Measurements from ENCODE around the gene DNAJC18.
A peak's percentile ranks its signal among the peaks of the same experiment; 100 is the strongest.
"Not testable (repeated sequence)": the region's sequence is repeated elsewhere in the genome, so short reads cannot be mapped to it uniquely, and the experiment has no call there.

DNAJC18 gene

DNA sequence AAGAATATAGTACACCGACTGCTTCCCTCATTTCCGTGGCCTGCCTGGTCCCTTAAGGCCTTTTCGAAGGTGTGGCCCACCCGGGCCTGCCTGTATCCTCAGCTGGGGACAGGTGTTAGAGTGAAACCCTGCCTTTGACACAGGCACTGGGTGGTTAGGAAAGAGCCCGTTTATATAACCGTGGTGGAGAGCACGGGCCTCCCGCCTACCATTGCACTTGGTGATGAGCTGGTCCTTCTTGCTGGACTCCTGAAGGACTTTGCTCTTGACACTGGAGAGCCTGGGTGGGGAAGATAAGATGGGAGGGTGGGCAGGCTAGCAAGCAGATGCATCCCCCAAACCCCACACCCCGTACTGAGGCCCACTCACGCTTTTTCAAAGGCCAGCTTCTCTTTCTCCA lies 37.8 kb downstream of the DNAJC18 start:
- DNase-seq, result no peak

DNA sequence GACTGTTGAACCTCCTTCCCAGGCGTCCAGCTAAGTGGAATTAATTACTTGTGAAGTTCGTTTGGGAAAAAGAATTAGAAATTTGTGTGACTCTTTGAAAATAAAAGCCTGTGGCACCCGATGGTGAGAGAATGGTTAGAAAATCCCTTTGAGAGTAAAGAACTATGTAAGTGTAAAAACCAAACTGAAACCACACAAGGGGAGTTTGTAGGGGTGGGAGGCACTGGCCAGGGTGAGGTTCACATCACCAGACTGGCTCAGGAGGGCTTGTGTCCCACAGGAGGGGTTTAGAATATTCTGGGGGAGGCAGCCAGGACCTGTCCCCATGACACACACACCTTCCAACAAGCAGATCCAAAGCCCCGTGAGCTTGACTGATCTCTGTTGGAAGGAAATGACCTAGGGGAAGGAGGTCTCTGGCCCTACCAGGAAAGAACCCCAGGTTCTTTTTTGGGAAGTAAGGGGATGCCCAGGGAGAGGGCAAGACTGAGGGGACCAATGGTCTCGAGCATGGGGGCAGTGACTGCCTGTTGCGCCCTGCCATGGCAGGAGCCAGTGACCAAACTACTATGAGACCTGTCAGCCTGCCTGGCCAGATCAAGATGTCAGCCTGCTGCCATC lies 39.7 kb downstream of the DNAJC18 start:
- no peak for DNase-seq

DNA sequence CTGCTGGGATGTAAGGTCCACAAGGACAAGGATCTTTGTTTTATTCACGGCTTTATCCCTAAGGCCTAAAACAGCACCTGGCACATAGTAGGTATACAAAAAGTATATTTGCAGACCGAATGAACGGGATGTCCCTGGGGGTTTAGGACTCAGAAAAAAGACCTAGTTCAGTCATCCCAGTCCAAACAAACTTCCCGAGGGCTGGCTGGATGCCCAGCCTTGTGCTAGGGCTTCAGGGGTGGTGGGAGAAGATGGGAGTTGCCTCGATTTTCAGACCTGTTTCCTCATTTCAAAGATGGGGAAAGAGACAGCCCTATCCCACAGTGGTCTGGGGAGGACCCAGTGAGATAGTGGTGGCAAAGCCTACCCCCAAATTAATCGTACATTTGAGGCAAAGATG lies 41.4 kb downstream of the DNAJC18 start:
- DNase-seq, result no peak

DNA sequence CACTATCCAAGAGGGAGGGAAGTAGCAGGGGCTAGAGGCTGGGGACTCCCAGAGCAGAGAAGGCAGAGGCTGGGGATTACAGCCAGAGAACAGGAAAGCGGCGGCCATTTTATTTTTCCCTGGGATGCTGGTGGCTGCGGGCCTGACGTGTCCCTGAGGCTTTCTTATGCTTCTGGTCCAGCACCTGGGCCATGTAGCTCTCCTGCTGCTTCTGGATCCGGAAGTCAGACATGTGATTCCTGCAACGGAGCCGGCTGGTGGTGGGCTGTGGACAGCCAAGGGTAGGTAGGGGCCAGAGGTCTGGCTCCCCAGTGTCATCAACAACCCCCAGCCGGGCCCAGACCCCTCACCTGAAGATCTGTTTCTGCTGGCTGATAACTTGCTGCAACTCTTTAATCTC lies 42.6 kb downstream of the DNAJC18 start:
- DNase-seq, result no peak

DNA sequence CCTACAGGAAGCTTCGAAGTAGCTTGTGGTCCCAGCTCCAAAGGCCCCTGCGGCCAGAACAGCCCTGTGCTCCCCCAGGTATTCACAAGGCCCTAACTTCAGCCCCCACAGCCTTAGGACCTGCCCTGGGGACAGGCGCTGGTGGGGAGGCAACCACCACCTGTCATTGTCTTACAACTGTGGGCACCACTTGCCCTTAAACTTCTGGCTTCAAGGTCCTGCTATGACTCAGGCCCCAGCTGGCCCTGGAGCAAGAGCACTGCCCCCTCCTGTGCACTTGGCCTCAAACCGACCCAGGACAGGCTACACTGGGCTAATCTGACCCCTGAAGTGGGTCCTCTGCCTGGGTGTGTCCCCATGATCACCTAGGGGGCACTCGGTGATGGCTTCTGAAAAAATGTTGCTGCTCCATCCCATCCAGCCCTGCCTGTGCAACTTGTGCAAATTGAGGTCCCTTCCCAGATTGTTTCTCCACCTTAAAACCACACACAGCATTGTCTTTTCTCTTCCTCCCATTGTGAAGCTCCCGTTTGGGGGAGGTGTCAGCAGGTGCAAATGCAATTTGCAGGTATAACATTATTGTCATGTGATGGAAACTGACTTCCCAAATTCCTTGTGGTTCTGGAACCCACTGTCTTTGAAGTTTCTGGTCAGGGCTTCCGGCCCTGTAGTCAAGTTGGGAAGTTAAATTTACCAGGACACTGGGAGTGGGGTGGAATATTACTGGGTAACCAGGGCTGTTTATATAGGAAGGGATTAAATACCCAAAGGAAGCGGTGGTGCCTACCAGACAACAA lies 43.3 kb downstream of the DNAJC18 start:
- DNase-seq, result no peak

DNA sequence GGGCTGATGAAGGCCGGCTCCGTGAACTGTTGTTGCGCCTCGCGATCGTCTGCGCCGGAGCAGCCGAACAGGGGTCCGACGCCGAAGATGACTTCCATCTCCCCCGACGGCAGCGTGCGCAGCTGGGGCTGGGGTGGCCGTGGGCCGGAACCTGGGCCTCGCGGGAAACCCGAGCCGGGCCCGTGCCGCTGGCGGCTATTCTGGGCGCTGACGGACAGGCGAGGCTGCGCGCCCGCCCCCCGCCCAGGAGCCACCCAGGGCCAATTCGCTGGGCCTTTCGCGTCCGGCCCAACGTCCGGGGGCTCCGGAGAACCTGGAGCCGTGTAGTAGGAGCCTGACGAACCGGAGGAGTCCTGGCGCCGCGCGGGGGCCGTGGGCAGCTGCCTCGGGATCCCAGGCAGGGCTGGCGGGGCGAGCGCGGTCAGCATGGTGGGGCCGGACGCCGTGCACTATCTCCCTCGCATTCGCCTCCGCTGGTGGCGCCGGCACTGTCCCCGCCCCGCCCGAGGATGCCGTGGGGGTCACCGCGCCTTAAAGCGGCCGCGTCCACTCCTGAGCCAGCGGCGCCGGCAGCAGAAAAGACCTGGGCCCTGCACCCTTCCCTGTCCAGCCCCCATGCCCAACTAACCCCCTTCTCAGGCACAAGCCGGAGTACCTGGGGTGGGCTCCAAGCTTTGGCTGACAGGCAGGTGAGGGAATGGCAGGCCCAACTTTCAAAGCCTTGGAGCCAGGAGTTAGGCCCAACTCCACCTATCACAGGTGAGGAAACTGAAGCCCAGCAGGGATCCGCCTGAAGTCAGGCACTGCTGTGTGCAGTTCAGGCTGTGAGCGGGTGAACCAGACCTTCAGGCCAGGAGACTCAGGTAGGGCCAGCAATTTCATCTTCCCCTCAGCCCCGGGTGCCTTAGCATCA lies 44.4 kb downstream of the DNAJC18 start, which contains the start of gene PROB1:
Gene PROB1 (minus strand): TSS at position 451 of the 913 bp plus-strand sequence. CDS start 23 bp downstream, at position 428.
- no peak for DNase-seq

DNA sequence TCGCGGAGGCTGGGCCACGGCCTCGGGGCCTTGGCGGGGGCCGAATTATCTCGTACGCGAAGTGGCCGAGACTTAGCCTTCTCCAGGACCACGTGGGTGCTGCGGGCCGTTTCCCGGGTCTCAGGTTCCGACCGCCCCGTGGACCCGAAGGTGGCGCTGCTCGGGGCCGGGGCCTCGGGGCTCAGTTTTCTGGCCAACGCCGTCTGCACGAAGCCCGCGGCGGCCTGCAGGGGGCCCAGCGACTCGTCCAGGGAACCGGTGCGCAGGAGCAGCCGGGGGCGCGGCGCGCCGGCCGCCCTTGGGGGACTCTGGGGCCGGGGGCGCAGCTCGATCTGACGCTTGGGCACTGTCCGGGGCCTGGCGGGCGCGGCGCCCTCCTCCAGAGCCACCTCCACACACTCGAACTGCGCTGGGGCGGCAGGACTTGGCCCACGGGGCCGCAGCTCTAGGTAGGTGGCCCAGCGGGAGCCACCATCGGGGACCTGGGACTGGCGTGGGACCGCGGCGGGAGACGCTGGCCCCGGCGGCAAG lies 45.1 kb downstream of the DNAJC18 start:
- peak; percentile 82 for DNase-seq

DNA sequence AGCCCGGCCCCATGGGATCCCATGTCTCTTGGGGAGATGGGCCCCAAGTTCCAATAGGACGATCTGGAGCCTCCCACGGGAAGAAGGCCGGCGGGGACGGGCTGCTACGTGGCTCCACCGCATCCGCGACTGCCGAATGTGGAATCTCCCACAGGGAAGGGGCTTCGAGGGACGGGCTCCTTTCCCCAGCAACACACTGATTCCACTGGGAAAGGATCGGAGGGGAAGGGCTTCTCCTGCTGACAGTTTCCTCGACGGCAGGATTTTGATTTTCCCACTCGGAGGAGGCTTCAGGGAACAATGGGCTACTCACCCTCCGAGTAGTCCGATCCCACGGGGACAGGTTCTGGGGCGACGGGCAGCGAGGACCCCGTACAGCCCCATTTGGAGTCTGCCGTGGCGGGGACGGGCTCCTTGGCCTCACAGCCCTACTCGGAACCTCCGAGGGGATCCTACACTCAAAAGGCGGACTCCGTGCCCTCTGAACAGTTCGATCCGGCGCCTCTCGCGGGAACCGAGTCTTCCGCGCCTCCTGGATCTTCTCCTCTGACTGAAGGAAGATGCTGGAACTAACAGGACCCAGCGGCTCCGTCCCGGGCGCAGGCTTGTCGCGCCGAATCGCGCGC lies 45.7 kb downstream of the DNAJC18 start:
- DNase-seq, result no peak

DNA sequence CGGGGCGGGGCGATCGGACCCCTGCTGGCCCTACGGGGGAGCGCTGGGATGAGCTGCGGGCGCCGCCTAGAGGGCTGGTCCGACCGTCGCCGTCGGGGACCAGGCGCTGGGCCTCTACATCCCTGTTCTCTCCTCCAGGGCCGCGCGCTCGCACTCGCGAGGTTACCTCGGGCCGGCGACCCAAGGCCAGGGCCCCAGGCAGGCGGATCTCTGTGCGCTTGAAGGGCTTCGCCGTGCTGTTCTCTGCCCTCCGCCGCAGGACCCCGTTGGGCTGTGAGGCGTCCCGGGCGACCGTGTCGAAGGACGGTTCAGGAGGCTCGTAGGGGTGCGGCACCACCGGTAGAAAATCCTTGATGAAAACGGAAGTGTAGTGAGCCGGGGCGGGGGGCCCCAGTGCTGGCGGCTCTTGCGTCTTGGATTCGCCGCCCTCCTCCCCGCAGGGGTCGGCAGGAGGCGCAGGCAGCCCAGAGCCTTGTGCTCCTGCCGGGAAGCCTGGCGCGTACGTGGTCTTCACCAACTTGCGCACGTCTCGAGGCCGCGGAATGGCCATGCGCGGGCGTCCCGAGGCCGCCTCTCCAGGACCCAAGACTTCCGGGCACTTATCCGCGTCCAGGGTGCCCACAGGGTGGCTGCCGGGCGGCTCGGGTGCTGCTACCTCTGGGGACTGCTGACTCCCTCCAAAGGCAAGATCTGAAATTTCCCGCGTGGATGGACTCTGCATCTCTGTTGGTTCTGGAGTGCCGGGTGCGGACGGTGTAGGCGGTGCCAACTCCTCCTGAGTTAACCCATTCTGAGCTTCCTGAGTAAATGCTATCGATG lies 46.4 kb downstream of the DNAJC18 start:
- DNase-seq, result peak; percentile 93

DNA sequence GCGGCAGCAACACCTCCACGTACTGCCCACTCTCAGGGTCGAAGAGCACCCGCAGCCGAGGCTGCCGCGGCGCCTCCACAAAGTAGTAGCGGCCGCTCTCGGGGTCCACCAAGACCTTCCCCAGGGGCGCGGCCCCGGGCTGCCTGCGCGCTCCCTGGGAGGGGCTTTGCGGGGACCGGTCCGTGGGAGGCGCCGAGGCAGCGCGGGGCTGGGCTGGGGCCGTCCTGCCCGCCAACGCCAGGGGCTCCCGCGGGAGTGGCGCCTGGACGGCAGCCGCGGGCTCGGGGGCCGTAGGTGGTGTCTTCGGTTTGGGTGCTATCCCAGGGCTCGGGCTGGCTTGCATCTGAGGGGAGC lies 47.0 kb downstream of the DNAJC18 start:
- no peak for DNase-seq

DNA sequence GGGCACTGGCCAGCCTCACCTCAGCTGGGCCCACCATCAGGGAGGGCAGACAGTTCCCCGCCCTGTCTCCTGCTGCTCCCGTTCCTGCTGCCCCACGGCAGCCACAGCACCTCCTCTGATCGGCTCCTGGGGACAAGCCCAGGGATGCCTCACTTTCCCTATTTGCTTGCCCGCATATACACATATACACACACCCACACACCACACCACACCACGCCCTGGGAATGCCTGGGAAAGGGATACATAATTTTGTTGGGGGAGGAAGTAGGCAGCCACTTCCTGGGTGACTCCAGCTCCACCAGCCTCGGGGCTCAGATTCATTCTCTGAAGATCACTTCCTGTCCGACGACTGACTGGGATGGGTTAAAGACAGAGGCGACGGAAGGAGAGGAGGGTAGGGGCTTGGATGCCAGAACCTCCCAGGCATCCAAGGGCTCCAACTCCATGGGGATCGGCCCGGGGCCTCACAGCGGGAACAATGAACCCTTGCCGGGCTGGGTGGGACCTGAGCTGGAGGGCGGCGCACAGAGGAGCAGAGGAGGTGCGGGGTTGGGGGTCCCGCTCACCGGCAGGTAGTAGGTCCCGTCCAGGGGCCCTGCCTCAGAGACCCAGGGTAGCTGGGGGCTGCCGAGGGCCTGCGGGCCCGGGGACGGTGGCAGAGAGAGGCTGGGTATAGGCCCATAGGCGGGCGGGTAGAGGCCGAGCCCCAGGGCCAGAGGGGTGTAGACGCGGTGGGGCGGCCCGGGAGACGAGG lies 47.6 kb downstream of the DNAJC18 start:
- DNase-seq, result no peak

DNA sequence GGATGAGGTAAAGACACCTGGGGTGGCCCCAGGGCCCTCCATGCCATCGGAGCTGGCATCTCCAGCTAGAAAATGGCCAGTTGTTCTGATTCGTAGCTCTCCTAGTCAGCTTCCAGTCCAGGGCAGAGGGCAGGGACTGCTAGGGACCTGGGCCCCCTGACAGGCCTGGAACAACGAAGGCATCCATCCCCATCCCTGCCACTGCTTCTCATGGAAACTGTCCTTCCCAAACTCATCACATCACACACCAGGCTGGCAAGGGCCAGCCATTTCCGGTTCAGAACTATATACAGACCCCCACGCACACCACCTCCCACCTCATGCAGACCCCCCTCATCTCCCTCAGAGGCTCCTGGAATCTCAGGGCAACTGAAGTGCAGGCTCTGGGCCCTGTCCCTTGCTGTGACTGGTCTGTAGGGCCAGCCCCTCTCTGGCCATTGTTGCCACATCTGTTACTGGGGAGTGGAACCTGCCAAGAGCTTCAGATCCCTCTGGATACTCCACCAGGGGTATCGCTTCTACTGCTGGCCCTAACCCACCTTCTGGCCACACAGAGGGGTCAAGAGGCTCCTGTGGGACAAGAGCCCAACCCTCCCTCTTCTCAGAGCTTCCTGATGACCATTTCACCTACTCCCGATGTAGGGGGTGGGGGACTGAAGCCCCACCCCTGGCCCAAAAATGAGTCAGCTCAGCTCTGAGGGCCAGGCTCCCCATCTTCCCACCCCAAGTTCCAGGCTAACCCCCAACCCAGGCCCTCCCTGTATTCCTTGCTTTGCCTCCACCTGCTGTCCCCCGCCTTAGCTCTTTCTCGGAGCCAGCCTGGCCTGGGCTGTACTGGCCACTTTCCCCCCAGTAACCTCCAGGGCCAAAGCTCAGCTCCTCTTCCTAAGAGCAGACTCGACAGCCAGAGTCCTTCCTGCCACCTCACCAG lies 48.4 kb downstream of the DNAJC18 start:
- DNase-seq, result no peak

DNA sequence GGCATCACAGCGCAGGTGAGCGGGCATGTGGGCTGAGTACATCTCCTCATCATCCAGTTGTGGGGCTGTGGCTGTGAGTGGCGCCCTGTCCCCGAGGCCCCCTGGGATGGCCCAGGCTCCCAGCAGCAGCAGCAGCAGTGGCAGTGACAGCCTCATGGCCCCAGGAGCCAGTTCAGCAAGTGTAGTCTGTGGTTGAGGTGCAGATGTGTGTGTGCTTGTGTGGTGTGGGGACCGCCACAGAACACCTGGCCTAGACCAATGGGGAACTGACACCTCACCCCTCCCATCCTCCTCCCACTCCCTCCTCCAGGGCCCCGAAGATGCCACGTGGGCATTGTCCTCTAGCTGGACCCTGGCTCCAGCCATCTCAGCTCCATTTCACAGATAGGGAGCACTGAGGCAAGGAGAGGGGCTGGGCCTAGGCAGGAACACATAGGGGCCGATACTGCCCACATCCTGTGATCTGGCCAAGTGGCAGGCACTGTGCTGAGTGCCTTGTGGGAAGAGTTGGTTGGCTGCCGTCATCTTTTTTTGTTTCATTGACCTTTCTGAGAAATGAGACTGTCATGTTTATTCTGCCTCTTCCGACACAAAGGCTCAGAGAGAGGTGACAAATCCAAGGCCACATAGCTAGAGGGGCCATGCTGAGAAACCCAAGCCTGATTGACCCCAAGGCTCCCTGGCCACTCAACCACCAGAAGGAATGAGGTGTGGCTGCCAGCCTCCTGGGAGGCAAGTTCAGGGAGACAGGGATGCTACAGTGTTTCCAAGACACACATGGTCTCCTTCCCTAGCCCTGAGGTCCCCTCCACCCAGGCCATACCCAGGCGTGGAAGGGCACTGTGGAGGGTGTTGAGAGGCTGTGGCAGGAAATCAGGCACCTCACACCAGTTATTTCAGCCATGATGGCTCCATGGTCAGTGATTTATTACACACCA lies 49.4 kb downstream of the DNAJC18 start, which contains the start of gene MZB1:
Gene MZB1 (minus strand): TSS at position 213 of the 938 bp plus-strand sequence. CDS start 57 bp downstream, at position 156.
- peak; percentile 67 for DNase-seq

DNA sequence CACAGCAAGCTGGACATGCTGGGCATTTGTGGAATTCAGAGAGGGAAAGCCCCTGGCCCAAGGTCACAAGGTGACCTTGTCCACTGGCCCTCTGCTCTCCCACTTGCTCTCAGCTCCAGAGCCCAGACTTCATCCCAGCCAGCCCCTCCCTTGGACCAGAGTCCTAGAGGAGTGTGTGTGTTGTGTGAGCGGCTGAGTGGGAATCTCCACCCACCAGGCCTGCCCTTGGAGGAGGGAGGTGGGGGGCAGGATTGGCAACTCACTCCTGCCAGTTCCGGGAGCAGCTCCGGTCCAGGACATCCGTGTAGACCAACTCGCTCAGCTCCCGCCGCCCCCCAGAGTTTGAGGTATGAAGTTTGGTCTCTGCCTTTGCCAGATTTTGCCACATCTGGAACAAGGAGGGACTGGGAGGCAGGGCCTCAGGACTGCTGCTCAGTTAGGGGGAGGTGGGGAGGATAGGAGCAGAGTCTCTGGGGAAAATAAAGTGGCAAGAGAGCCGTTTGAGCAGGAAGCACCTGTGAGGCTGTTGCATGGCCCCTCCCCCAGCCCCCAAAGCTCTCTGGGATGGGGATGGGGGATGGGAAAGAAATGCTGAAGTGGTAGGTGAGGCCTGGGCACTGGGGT lies 51.0 kb downstream of the DNAJC18 start:
- DNase-seq, result peak; percentile 80

DNA sequence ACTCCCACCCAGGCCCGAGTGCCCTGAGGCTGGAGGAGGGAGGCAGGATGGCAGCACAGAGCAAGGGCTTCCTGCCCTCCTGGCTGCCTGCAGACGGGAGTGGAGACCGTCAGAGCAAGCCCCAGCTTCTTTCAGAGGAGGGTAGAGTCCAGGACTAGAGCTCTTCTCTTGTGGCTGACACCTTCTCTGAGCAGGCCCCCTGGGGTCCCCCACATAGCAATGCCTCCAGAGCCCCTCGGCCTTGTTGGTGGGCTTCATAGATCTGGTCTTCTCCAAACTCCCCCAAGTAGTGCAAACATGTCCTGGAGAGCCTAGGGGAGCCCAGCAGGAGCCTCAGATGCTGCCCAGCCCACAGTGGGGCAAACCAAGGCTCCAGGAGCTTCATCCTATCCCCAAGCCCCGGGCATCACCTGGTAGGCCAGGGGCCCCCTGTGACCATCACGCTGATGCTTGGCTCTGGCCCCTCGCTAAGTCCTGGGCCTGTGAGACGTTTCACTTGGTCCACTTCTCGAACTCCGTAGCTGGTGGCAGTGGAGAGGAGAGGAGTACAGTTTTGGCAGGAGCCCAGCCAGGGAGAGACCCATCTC lies 51.6 kb downstream of the DNAJC18 start:
- DNase-seq, result no peak

DNA sequence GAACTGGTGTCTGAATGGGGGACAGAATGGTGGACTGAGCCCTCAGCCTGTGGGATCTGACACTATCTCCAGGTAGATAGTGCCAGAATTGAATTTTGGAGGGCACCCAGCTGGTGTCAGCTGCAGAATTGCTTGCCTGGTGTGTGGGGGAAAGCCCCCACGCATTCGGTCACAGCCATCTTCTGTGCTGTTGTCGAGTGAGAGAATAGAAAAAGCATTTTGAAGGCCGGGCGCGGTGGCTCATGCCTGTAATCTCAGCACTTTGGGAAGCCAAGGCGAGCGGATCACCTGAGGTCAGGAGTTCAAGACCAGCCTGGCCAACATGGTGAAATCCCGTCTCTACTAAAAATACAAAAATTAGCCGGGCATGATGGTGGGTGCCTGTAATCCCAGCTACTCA lies 52.4 kb downstream of the DNAJC18 start:
- not testable (repeated sequence) for DNase-seq

DNA sequence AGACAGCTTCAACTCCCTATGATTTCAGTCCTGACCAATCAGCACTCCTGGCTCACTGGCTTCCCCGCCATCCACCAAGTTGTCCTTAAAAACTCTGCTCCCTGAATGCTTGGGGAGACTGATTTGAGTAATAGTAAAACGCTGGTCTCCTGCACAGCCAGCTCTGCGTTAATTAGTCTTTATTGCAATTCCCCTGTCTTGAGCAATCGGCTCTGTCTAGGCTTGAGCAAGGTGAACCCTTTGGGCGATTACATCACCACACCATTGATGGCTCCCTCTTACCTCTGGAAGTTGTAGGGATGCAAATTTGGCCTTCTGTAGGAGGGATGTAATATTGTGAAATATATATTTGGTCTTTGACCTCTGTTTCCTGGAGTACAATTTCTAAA lies 53.3 kb downstream of the DNAJC18 start:
- peak; percentile 49 for DNase-seq
